ENCODE measurements around the gene ENPP3. TPM values are rescaled to one million over a fixed set of nuclear protein-coding genes. Genes with fewer than 3 reads are reported as not detected.

Gene ENPP3
- total and polyA plus RNA-seq, 10 of the 15 experiments (the other 5 are each of a cell fraction or from before 2014, with no cell fraction given): 0.01 TPM; not detected in 9

DNA sequence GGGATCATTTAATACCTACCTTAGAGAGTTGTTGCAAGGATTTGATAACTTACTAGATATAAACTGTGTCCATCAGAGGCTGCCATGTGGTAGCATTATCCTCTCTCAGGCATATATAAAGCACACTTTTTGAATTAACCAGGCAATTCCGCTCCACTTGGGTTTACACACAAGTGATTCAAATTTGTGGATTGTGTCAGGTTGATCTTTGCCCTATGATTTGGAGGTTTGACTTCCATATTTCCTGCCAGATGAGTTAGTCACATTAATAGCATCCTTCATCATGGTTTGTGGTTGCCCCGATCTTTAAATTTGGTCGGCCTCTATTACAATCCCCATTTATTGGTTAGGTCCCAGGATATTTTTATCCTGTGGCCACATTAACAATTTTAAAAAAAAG, 118.5 kb downstream of the ENPP3 start (continued):
- TF ChIP-seq, protein P1, sequence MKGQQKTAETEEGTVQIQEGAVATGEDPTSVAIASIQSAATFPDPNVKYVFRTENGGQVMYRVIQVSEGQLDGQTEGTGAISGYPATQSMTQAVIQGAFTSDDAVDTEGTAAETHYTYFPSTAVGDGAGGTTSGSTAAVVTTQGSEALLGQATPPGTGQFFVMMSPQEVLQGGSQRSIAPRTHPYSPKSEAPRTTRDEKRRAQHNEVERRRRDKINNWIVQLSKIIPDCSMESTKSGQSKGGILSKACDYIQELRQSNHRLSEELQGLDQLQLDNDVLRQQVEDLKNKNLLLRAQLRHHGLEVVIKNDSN (IDR thresholded peaks at IDR 0.05; ENCODE audit: borderline replicate concordance, extremely low read length, insufficient read depth, low read depth, low read length): no peak
- no peak for TF ChIP-seq DPF2 (IDR thresholded peaks at IDR 0.05)
- TF ChIP-seq PML (IDR thresholded peaks at IDR 0.05; ENCODE audit: low read length): no peak
- TF ChIP-seq FOXM1 (IDR thresholded peaks at IDR 0.05; ENCODE audit: low read depth, low read length): no peak
- no peak for TF ChIP-seq ZNF207 (IDR thresholded peaks at IDR 0.05; ENCODE audit: borderline replicate concordance)

DNA sequence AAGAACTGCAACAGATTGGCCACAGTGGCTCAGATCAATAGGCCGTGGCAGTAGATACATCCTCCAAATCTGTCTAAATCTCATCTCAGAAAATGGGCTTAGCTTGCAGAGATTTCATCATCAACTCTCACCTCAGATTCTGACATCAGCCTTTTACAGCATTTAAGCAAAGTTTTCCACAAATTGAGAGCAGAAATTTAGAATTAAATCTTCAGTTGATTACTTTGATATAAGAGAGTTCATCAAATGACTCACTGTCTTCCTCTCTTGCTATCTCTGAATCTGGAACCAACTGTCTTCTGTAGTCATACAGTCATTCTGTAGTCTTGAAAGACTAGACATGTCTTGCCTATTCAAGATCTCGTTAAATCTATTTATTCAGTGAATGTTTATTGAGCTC, 118.9 kb downstream of the ENPP3 start:
- H3K36me3 ChIP-seq (ENCODE audit: control insufficient read depth in 2 of 2, insufficient read depth in 2 of 2, low read length in 1 of 2): no peaks in the 10 kb centered on the region
- H4K20me1 ChIP-seq (ENCODE audit: control insufficient read depth, insufficient read depth): no peaks in the 10 kb centered on the region
- BruUV-seq (replicated peaks): no TSS peak
- DNase-seq (ENCODE audit: low read depth, low spot score) (no peak), FAIRE-seq (no peak), ATAC-seq (no peak)
- no peak overlapping the region for H3K4me3 ChIP-seq
- H3K4me1 ChIP-seq (ENCODE audit: control insufficient read depth, insufficient read depth, low read length): no peaks in the 10 kb centered on the region
- ChIA-PET RAD21 (ENCODE audit: unreplicated experiment) (no interaction called here), POLR2A (no interaction called here), SMC1A (ENCODE audit: uncharacterized antibody, unreplicated experiment) (no interaction called here), CTCF (no interaction called here)
- H3K27ac ChIP-seq (ENCODE audit: control insufficient read depth, insufficient read depth): no peak overlapping the region
- H3K9me3 ChIP-seq (replicated peaks; ENCODE audit: control insufficient read depth, insufficient read depth, low read length): no peaks in the 10 kb centered on the region
- H3K79me2 ChIP-seq (ENCODE audit: control insufficient read depth, insufficient read depth, low read length): no peaks in the 10 kb centered on the region
- WGBS (ENCODE audit: insufficient coverage, insufficient replicate concordance, low lambda C conversion rate, missing lambda C conversion rate): 47% methylated on average over 2 of the region's 2 CpGs
- TF ChIP-seq ZNF24 (IDR thresholded peaks at IDR 0.05) (no peak), HDAC2 (IDR thresholded peaks at IDR 0.05) (no peak), NFYB (IDR thresholded peaks at IDR 0.05; ENCODE audit: insufficient read depth, low read depth, low read length) (no peak), HCFC1 (IDR thresholded peaks at IDR 0.05; ENCODE audit: low read length) (no peak), CHD2 (IDR thresholded peaks at IDR 0.05; ENCODE audit: borderline replicate concordance, low read depth, low read length) (no peak), STAT3 (IDR thresholded peaks at IDR 0.05; ENCODE audit: low read depth, low read length) (no peak)
- in situ Hi-C loops (cut with MboI) (no loop called here), intact Hi-C loops (cut with micrococcal nuclease; ENCODE audit: unreplicated experiment) (no loop called here)
- no peak overlapping the region for H3K4me2 ChIP-seq (ENCODE audit: control insufficient read depth, insufficient read depth)
- no peak overlapping the region for H3K9ac ChIP-seq (ENCODE audit: control insufficient read depth, insufficient read depth, low read length)
- H2AFZ ChIP-seq (ENCODE audit: control insufficient read depth, low read depth, low read length): no peak overlapping the region
- no peaks in the 10 kb centered on the region for H3K27me3 ChIP-seq (replicated peaks in 1 of 2; ENCODE audit: control insufficient read depth in 2 of 2, insufficient read depth in 2 of 2, low read length in 1 of 2)

All from GM12878 (cell line).